Activated CD4-positive, alpha-beta T cell treated with anti-CD3 and anti-CD28 coated beads, Interleukin-2, amount 10 ng/mL, durations not matched to agents 7 days and 5 days (primary cell): Measurements from ENCODE around the gene ARSJ. TPM values are rescaled to one million over a fixed set of nuclear protein-coding genes. Genes with fewer than 3 reads are reported as not detected.

Experiments
- CTCF ChIA-PET: fragments of 350-600 bp; sonication (Branson Sonifier 250); formaldehyde crosslinking; loops from one replicate; lab custom pipeline; 2021; ENCODE audit warnings: antibody characterized with exemption; lab: Charles Lee
- POLR2A ChIA-PET: fragments of 350-600 bp; sonication (Branson Sonifier 250); formaldehyde crosslinking; loops from one replicate; lab custom pipeline; 2021; ENCODE audit warnings: antibody characterized with exemption; lab: Charles Lee
- DNase-seq: peaks from one replicate; pipeline ENCODE4 v3.0.0-alpha.2; 2020
- H3K27ac Mint-ChIP-seq: one replicate; pipeline ENCODE4 v1.8.0; 2021; ENCODE audit warnings: mild to moderate bottlenecking, moderate library complexity, mixed read lengths
- H3K27me3 Mint-ChIP-seq: one replicate; pipeline ENCODE4 v1.8.0; 2021; ENCODE audit warnings: mixed read lengths
- H3K36me3 Mint-ChIP-seq: one replicate; pipeline ENCODE4 v1.8.0; 2021; ENCODE audit warnings: low read depth, mixed read lengths
- H3K4me1 Mint-ChIP-seq: one replicate; pipeline ENCODE4 v1.8.0; 2021; ENCODE audit warnings: mixed read lengths
- H3K4me3 Mint-ChIP-seq: one replicate; pipeline ENCODE4 v1.8.0; 2021; ENCODE audit warnings: mild to moderate bottlenecking, moderate library complexity, mixed read lengths
- H3K9me3 Mint-ChIP-seq: one replicate; pipeline ENCODE4 v1.8.0; 2021; ENCODE audit warnings: mixed read lengths
- total RNA-seq, 2 experiments: library from RNA; stranded (reverse); gene quantifications; one replicate each; pipeline ENCODE4 v1.2.3, GENCODE V29; 2021

The ARSJ gene
- total RNA-seq, 2 experiments from 2014 or later: not detected

DNA sequence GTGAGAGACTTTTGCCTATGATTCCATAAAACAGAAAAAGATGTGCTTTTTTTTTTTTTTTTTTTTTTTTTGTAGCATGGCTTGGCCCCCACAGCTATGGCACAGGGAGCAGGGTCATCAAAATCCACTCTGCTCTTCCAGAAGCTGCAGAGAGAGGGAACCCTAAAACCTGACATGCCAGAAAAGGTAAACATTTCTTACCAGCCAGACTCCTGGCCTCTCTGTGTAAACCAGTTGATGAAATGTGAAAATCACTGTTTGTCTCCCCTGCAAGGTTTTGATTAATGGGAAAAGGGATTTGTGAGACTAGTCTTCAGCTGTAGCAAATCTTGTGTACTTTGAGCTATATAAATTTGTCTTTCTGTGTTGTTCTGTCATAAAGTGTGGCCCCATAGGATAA lies 105.9 kb downstream of the ARSJ start:
- CTCF ChIA-PET: interaction anchor here (1.7 kb wide), 1 partner anchor 14 kb away, joined by 3 read pairs; no protein-coding TSS in a partner anchor
- POLR2A ChIA-PET: no interaction called here
- H3K27me3 Mint-ChIP-seq: no peaks in the 10 kb centered on the region
- H3K9me3 Mint-ChIP-seq: peaks cover 8% of the 10 kb centered on the region
- no peaks in the 10 kb centered on the region for H3K36me3 Mint-ChIP-seq
- H3K27ac Mint-ChIP-seq: no peak overlapping the region
- no peak overlapping the region for H3K4me3 Mint-ChIP-seq
- peaks cover 16% of the 10 kb centered on the region for H3K4me1 Mint-ChIP-seq
- no peak for DNase-seq

- peaks cover 8% of the 10 kb centered on the region for H3K9me3 Mint-ChIP-seq
- H3K27ac Mint-ChIP-seq: no peak overlapping the region
- ChIA-PET POLR2A (no interaction called here), CTCF (interaction anchor here (1.7 kb wide), 1 partner anchor 15 kb away, joined by 3 read pairs; no protein-coding TSS in a partner anchor)
- peaks cover 16% of the 10 kb centered on the region for H3K4me1 Mint-ChIP-seq
- no peak overlapping the region for H3K4me3 Mint-ChIP-seq
- DNase-seq: no peak
- no peaks in the 10 kb centered on the region for H3K36me3 Mint-ChIP-seq
- no peaks in the 10 kb centered on the region for H3K27me3 Mint-ChIP-seq
Measured at GRCh38 chr4:113872426-113873260, 106.8 kb downstream of the ARSJ start.

- Mint-ChIP-seq H3K4me1 (peaks cover 16% of the 10 kb centered on the region), H3K4me3 (no peak overlapping the region), H3K36me3 (no peaks in the 10 kb centered on the region), H3K9me3 (peaks cover 8% of the 10 kb centered on the region), H3K27ac (no peak overlapping the region), H3K27me3 (no peaks in the 10 kb centered on the region)
- DNase-seq: no peak
- POLR2A ChIA-PET: no interaction called here
- CTCF ChIA-PET: no interaction called here
Measured at GRCh38 chr4:113871080-113871479, 108.4 kb downstream of the ARSJ start.

GRCh38 chr4:113869743-113870375 lies 109.6 kb downstream of the ARSJ start:
- H3K4me3 Mint-ChIP-seq: no peak overlapping the region
- H3K4me1 Mint-ChIP-seq: peaks cover 16% of the 10 kb centered on the region
- CTCF ChIA-PET: no interaction called here
- H3K27ac Mint-ChIP-seq: peak overlapping the region; percentile 21
- DNase-seq: peak; percentile 39
- POLR2A ChIA-PET: no interaction called here
- H3K36me3 Mint-ChIP-seq: no peaks in the 10 kb centered on the region
- H3K9me3 Mint-ChIP-seq: peaks cover 8% of the 10 kb centered on the region
- H3K27me3 Mint-ChIP-seq: no peaks in the 10 kb centered on the region

GRCh38 chr4:113866611-113867010 lies 112.8 kb downstream of the ARSJ start:
- DNase-seq: no peak
- Mint-ChIP-seq H3K27me3 (no peaks in the 10 kb centered on the region), H3K36me3 (no peaks in the 10 kb centered on the region), H3K9me3 (peaks cover 8% of the 10 kb centered on the region), H3K4me1 (peaks cover 14% of the 10 kb centered on the region), H3K27ac (no peak overlapping the region), H3K4me3 (no peak overlapping the region)
- CTCF ChIA-PET: no interaction called here
- POLR2A ChIA-PET: no interaction called here

DNA sequence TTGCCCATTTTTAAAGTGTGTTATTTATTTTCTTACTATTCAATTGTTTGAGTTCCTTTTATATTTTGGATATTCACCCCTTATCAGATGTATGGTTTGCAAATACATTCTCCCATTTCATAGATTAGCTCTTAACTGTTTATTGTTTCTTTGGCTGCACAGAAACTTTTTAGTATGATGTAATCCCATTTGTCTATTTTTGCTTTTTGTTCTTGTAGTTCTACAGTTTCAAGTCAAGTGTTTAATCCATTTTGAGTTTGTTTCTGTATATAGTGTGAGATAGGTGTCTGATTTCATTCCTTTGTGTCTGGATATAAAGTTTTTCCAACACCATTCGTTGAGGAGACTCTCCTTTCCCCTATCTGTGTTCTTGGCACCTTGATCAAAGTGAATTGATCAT lies 120.5 kb downstream of the ARSJ start:
- no peaks in the 10 kb centered on the region for H3K36me3 Mint-ChIP-seq
- no peak overlapping the region for H3K27ac Mint-ChIP-seq
- H3K4me3 Mint-ChIP-seq: no peak overlapping the region
- no peaks in the 10 kb centered on the region for H3K4me1 Mint-ChIP-seq
- no peak for DNase-seq
- ChIA-PET POLR2A (no interaction called here), CTCF (no interaction called here)
- H3K9me3 Mint-ChIP-seq: no peaks in the 10 kb centered on the region
- no peaks in the 10 kb centered on the region for H3K27me3 Mint-ChIP-seq

DNA sequence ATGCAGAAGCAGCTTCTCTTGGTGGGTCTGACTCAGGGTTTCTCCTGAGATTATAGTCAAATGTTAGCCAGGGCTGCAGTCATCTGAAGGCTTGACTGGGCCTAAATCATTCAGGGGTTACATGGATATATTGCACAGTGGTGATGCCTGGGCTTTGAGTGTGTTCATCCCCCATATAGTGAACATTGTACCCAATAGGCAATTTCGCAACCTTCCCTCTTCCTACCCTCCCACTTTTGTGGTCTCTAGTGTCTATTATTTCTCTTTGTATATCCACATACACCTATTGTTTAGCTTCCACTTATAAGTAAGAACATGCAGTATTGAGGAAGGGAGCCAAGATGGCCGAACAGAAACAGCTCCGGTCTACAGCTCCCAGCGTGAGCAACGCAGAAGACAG lies 127.6 kb downstream of the ARSJ start:
- CTCF ChIA-PET: no interaction called here
- Mint-ChIP-seq H3K4me3 (no peak overlapping the region), H3K9me3 (no peaks in the 10 kb centered on the region), H3K4me1 (no peaks in the 10 kb centered on the region), H3K27me3 (no peaks in the 10 kb centered on the region), H3K27ac (no peak overlapping the region), H3K36me3 (no peaks in the 10 kb centered on the region)
- POLR2A ChIA-PET: no interaction called here
- DNase-seq: no peak

Other genes with a start within 250 kb of the ARSJ start
- 10 to 100 TPM; 37.8 to 38.5 TPM for gene CAMK2D, start 217.9 kb downstream of the ARSJ start, total RNA-seq